Uterus (tissue), 2 donors: Measurements from ENCODE around the gene MS4A7.

Experiments used
- POLR2A ChIP-seq, 2 donors: fragments of 450-650 bp; IDR thresholded peaks; one replicate each; pipeline ENCODE4 v1.6.1; 2016; ENCODE audit warnings: antibody characterized with exemption in 2 of 2, mild to moderate bottlenecking in 1 of 2, moderate library complexity in 1 of 2
- TF ChIP-seq, protein P1 (sequence below), 4 experiments: fragments of 200-600 bp in 2 of 4; fragments of 450-650 bp in 2 of 4; sonication (generic) in 2 of 4; IDR thresholded peaks; one replicate each; pipeline ENCODE4 v1.5.1; 2016 to 2019; ENCODE audit warnings: antibody characterized with exemption in 4 of 4, mild to moderate bottlenecking in 2 of 4, moderate library complexity in 1 of 4

DNA sequence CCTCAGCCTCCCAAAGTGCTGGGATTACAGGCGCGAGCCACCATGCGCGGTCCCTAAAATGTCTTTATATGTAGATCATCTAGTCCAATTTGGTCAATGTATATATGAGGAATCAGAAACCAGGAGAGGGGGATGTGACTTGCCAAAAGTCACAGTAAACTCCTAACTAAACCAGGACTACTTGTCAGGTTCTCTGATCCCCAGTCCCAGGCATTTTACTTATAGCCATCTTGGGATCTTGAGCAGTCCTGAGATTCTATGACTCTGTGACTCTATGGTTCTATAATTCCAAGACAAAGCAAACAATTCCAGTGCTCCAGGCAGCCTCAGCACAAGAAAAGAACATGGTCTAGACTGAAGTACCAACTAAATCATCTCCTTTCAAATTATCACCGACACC, 50.9 kb downstream of the MS4A7 start, which contains the start of gene MS4A5:
- TF ChIP-seq, protein P1, sequence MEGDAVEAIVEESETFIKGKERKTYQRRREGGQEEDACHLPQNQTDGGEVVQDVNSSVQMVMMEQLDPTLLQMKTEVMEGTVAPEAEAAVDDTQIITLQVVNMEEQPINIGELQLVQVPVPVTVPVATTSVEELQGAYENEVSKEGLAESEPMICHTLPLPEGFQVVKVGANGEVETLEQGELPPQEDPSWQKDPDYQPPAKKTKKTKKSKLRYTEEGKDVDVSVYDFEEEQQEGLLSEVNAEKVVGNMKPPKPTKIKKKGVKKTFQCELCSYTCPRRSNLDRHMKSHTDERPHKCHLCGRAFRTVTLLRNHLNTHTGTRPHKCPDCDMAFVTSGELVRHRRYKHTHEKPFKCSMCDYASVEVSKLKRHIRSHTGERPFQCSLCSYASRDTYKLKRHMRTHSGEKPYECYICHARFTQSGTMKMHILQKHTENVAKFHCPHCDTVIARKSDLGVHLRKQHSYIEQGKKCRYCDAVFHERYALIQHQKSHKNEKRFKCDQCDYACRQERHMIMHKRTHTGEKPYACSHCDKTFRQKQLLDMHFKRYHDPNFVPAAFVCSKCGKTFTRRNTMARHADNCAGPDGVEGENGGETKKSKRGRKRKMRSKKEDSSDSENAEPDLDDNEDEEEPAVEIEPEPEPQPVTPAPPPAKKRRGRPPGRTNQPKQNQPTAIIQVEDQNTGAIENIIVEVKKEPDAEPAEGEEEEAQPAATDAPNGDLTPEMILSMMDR (IDR thresholded peaks at IDR 0.05), result no peak
- TF ChIP-seq POLR2A (IDR thresholded peaks at IDR 0.05), result no peak
